HG03139 (cell line): ENCODE results near the gene ZC3HAV1L.
A peak's percentile ranks its signal among the peaks of the same experiment; 100 is the strongest.
"Not testable (repeated sequence)": the region's sequence is repeated elsewhere in the genome, so short reads cannot be mapped to it uniquely, and the experiment has no call there.

ENCODE experiments used
- ATAC-seq: cut with Tn5 transposase; IDR thresholded peaks from one replicate; pipeline ENCODE4 v1.9.1; 2021; ENCODE audit not compliant: unreplicated experiment

Gene ZC3HAV1L

GRCh38 chr7:139054656-139055055, 18.8 kb upstream of the ZC3HAV1L start:
- ATAC-seq, result not testable (repeated sequence)

- no peak for ATAC-seq
These were observed 18.3 kb upstream of the ZC3HAV1L start for GRCh38 chr7:139054101-139054500.

GRCh38 chr7:139051655-139052054, 15.8 kb upstream of the ZC3HAV1L start:
- no peak for ATAC-seq

GRCh38 chr7:139049936-139050335, 14.1 kb upstream of the ZC3HAV1L start:
- no peak for ATAC-seq

- no peak for ATAC-seq
These were observed 13.3 kb upstream of the ZC3HAV1L start for GRCh38 chr7:139049111-139049510.

GRCh38 chr7:139047970-139048369, 12.1 kb upstream of the ZC3HAV1L start:
- no peak for ATAC-seq

GRCh38 chr7:139046143-139046542, 10.3 kb upstream of the ZC3HAV1L start:
- ATAC-seq, result no peak

GRCh38 chr7:139044813-139045794, 9.3 kb upstream of the ZC3HAV1L start:
- no peak for ATAC-seq

GRCh38 chr7:139043823-139044812, 8.3 kb upstream of the ZC3HAV1L start:
- peak; percentile 45 for ATAC-seq

- no peak for ATAC-seq
These were observed 5.7 kb upstream of the ZC3HAV1L start for GRCh38 chr7:139041378-139042085.

GRCh38 chr7:139038691-139039090, 2.8 kb upstream of the ZC3HAV1L start:
- no peak for ATAC-seq

GRCh38 chr7:139036901-139037300, 1.1 kb upstream of the ZC3HAV1L start:
- ATAC-seq, result no peak

GRCh38 chr7:139034855-139035585, 822 bp downstream of the ZC3HAV1L start:
- ATAC-seq, result peak; percentile 35

- ATAC-seq, result no peak
These were observed 1.5 kb downstream of the ZC3HAV1L start for GRCh38 chr7:139034336-139034735.

GRCh38 chr7:139033346-139034114, 2.3 kb downstream of the ZC3HAV1L start:
- ATAC-seq, result no peak

- ATAC-seq, result no peak
These were observed 3.4 kb downstream of the ZC3HAV1L start for GRCh38 chr7:139032473-139032872.

GRCh38 chr7:139029353-139029752, 6.5 kb downstream of the ZC3HAV1L start:
- ATAC-seq, result no peak

GRCh38 chr7:139026551-139026950, 9.3 kb downstream of the ZC3HAV1L start:
- ATAC-seq, result no peak

GRCh38 chr7:139025861-139026260, 10.0 kb downstream of the ZC3HAV1L start:
- not testable (repeated sequence) for ATAC-seq
